ENCODE measurements around the gene AKAP13. TPM values are rescaled to one million over a fixed set of nuclear protein-coding genes. Genes with fewer than 3 reads are reported as not detected.
A peak's percentile ranks its signal among the peaks of the same experiment; 100 is the strongest.

AKAP13 gene
- total RNA-seq, 1 donor from 2014 or later, result 145 TPM

GRCh38 chr15:85642065-85642692, 261.8 kb downstream of the AKAP13 start:
- Mint-ChIP-seq H3K27ac (ENCODE audit: unreplicated experiment) (peak overlapping the region; percentile 39), H3K4me3 (ENCODE audit: unreplicated experiment) (no peak overlapping the region), H3K9me3 (ENCODE audit: unreplicated experiment) (peaks cover 3% of the 10 kb centered on the region), H3K36me3 (ENCODE audit: unreplicated experiment) (no peaks in the 10 kb centered on the region), H3K4me1 (ENCODE audit: low read depth, unreplicated experiment) (peaks cover 18% of the 10 kb centered on the region), H3K27me3 (ENCODE audit: unreplicated experiment) (no peaks in the 10 kb centered on the region)
- TF ChIP-seq CTCF (IDR thresholded peaks at IDR 0.05; ENCODE audit: partially characterized antibody, unreplicated experiment), result no peak
- DNase-seq, result no peak

- Mint-ChIP-seq H3K27ac (ENCODE audit: unreplicated experiment) (peak overlapping the region; percentile 39), H3K4me1 (ENCODE audit: low read depth, unreplicated experiment) (peaks cover 15% of the 10 kb centered on the region), H3K36me3 (ENCODE audit: unreplicated experiment) (no peaks in the 10 kb centered on the region), H3K27me3 (ENCODE audit: unreplicated experiment) (no peaks in the 10 kb centered on the region), H3K9me3 (ENCODE audit: unreplicated experiment) (peaks cover 2% of the 10 kb centered on the region), H3K4me3 (ENCODE audit: unreplicated experiment) (no peak overlapping the region)
- no peak for DNase-seq
- no peak for TF ChIP-seq CTCF (IDR thresholded peaks at IDR 0.05; ENCODE audit: partially characterized antibody, unreplicated experiment)
Measured at GRCh38 chr15:85642693-85643066, 262.3 kb downstream of the AKAP13 start.

GRCh38 chr15:85646538-85647091, 266.2 kb downstream of the AKAP13 start:
- Mint-ChIP-seq H3K9me3 (ENCODE audit: unreplicated experiment) (peaks cover 2% of the 10 kb centered on the region), H3K4me3 (ENCODE audit: unreplicated experiment) (no peak overlapping the region), H3K27ac (ENCODE audit: unreplicated experiment) (peak overlapping the region; percentile 8), H3K36me3 (ENCODE audit: unreplicated experiment) (no peaks in the 10 kb centered on the region), H3K27me3 (ENCODE audit: unreplicated experiment) (no peaks in the 10 kb centered on the region), H3K4me1 (ENCODE audit: low read depth, unreplicated experiment) (peaks cover 17% of the 10 kb centered on the region)
- no peak for DNase-seq
- no peak for TF ChIP-seq CTCF (IDR thresholded peaks at IDR 0.05; ENCODE audit: partially characterized antibody, unreplicated experiment)

DNA sequence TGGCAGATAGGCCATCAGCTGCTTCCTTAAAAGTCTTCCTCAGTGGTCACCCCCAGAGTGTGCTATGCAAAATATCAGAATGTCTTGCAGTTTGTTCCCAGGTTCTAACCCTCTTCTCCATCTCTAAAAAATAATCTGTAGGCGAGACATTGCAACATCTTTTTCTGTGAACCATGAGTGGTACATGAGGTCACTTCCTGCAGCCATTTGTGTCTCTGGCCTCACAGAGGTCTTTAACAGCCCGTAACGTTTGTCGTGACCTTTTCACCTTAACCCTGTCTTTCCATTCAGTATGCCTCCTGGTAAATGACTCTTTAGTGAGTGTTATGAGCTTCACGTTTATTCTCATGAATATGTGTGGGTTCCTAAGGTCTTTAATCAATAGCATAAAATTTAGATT, 269.0 kb downstream of the AKAP13 start:
- peaks cover under 1% of the 10 kb centered on the region for H3K27me3 Mint-ChIP-seq (ENCODE audit: unreplicated experiment)
- peaks cover 2% of the 10 kb centered on the region for H3K9me3 Mint-ChIP-seq (ENCODE audit: unreplicated experiment)
- no peak overlapping the region for H3K4me3 Mint-ChIP-seq (ENCODE audit: unreplicated experiment)
- DNase-seq, result no peak
- no peak for TF ChIP-seq CTCF (IDR thresholded peaks at IDR 0.05; ENCODE audit: partially characterized antibody, unreplicated experiment)
- peak overlapping the region; percentile 72 for H3K27ac Mint-ChIP-seq (ENCODE audit: unreplicated experiment)
- no peaks in the 10 kb centered on the region for H3K36me3 Mint-ChIP-seq (ENCODE audit: unreplicated experiment)
- peaks cover 6% of the 10 kb centered on the region for H3K4me1 Mint-ChIP-seq (ENCODE audit: low read depth, unreplicated experiment)

DNA sequence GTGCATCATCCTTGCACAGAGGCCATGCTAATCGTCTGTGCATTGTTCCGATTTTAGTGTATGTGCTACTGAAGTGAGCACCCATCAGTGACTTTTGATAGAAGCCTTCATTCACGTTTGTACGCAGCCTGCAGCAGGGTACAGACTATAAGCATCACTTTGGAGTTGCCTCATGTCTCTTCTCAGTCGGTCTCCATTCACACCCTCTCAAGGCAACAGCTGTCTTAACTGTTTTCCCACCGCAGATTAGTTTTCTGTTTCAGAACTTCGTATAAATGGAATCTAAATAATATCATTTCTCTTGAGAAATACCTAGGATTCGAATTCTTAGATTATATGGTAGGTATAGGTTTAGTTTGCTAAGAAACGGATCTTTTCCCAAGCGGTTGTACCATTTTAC, 271.1 kb downstream of the AKAP13 start:
- TF ChIP-seq CTCF (IDR thresholded peaks at IDR 0.05; ENCODE audit: partially characterized antibody, unreplicated experiment), result no peak
- peaks cover 6% of the 10 kb centered on the region for H3K4me1 Mint-ChIP-seq (ENCODE audit: low read depth, unreplicated experiment)
- peaks cover 5% of the 10 kb centered on the region for H3K27me3 Mint-ChIP-seq (ENCODE audit: unreplicated experiment)
- no peak for DNase-seq
- peaks cover 2% of the 10 kb centered on the region for H3K9me3 Mint-ChIP-seq (ENCODE audit: unreplicated experiment)
- H3K27ac Mint-ChIP-seq (ENCODE audit: unreplicated experiment), result no peak overlapping the region
- H3K36me3 Mint-ChIP-seq (ENCODE audit: unreplicated experiment), result no peaks in the 10 kb centered on the region
- H3K4me3 Mint-ChIP-seq (ENCODE audit: unreplicated experiment), result no peak overlapping the region
